HepG2 (cell line): ENCODE measurements around the gene CD276. TPM values are rescaled to one million over a fixed set of nuclear protein-coding genes. Genes with fewer than 3 reads are reported as not detected.

Experiments used
- ATAC-seq: fragments of 200-7000 bp; cut with Tn5 transposase; 3 replicates; pipeline ENCODE4 v1.9.1; 2020; ENCODE audit warnings: mild to moderate bottlenecking, moderate library complexity
- BruUV-seq: library from RNA; stranded (reverse); fragments of 400-500 nt; replicated peaks from 2 replicates; lab custom pipeline; 2021; lab: Mats Ljungman, UMichigan
- CTCF ChIA-PET: fragments of 300-600 bp; formaldehyde crosslinking; extraction: SDS; loops from one replicate; lab custom pipeline; 2021; ENCODE audit warnings: low total read pairs, inconsistent platforms, low intra/inter-chr PET ratio; lab: Yijun Ruan, JAX
- POLR2A ChIA-PET: fragments of 350-600 bp; sonication (Branson Sonifier 250); formaldehyde crosslinking; loops from one replicate; lab custom pipeline; 2020; ENCODE audit warnings: antibody characterized with exemption, inconsistent platforms; lab: Yijun Ruan, JAX
- DNase-seq: peaks from one replicate; pipeline ENCODE4 v3.0.0-alpha.2; 2015; ENCODE audit warnings: low spot score
- FAIRE-seq: peaks from 3 replicates; lab custom pipeline; 2011; peaks lifted over from hg19 to GRCh38; lab: Jason Lieb, UNC
- H2AFZ ChIP-seq: one replicate; pipeline ENCODE4 v1.6.1; 2011; ENCODE audit warnings: low read length, inconsistent platforms
- H3K27ac ChIP-seq: fragments of 300-600 bp; 3 replicates; pipeline ENCODE4 v1.8.0; 2011; ENCODE audit warnings: mixed run types, mild to moderate bottlenecking, mixed read lengths, low read length, inconsistent platforms; ENCODE audit not compliant: insufficient read depth; ENCODE audit errors: extremely low read length
- H3K27me3 ChIP-seq, 2 experiments: fragments of 200-600 bp in 1 of 2; 2 replicates in 1 of 2; 3 replicates in 1 of 2; pipeline versions ENCODE4 v1.6.0 to v1.8.0; 2011; ENCODE audit warnings: low read length in 2 of 2, mild to moderate bottlenecking in 2 of 2, moderate library complexity in 2 of 2, inconsistent platforms in 1 of 2; ENCODE audit not compliant: insufficient read depth in 2 of 2, control insufficient read depth in 1 of 2
- H3K36me3 ChIP-seq, 2 experiments: fragments of 200-600 bp in 1 of 2; replicated peaks in 1 of 2; 2 replicates in 1 of 2; 3 replicates in 1 of 2; pipeline versions ENCODE4 v1.5.1 to v1.8.0; 2011; ENCODE audit warnings: low read length in 2 of 2, inconsistent platforms in 1 of 2; ENCODE audit not compliant: insufficient read depth in 2 of 2, control insufficient read depth in 1 of 2
- H3K4me1 ChIP-seq: 2 replicates; pipeline ENCODE4 v1.5.1; 2012; ENCODE audit warnings: low read length, inconsistent platforms; ENCODE audit not compliant: insufficient read depth
- H3K4me2 ChIP-seq: 2 replicates; pipeline ENCODE4 v1.6.0; 2011; ENCODE audit warnings: low read depth, low read length, inconsistent platforms
- H3K4me3 ChIP-seq, 3 experiments: fragments of 200-600 bp in 1 of 3; sonication (generic), shearing (Covaris generic) in 1 of 3; replicated peaks in 1 of 3; 2 replicates each; pipeline ENCODE4 v1.5.1; 2011 to 2016; ENCODE audit warnings: low read length in 3 of 3, inconsistent platforms in 2 of 3, low read depth in 2 of 3, mild to moderate bottlenecking in 2 of 3, control low read depth in 1 of 3, mixed read lengths in 1 of 3; ENCODE audit not compliant: insufficient read depth in 1 of 3
- H3K79me2 ChIP-seq: one replicate; pipeline ENCODE4 v1.6.1; 2011; ENCODE audit warnings: low read length, inconsistent platforms; ENCODE audit not compliant: insufficient read depth
- H3K9ac ChIP-seq: 2 replicates; pipeline ENCODE4 v1.6.0; 2011; ENCODE audit warnings: mild to moderate bottlenecking, low read depth, low read length, inconsistent platforms; ENCODE audit not compliant: insufficient read depth
- H3K9me3 ChIP-seq: 2 replicates; pipeline ENCODE4 v1.5.1; 2012; ENCODE audit warnings: mild to moderate bottlenecking, low read length
- H4K20me1 ChIP-seq: 2 replicates; pipeline ENCODE4 v1.6.0; 2011; ENCODE audit warnings: inconsistent platforms, mild to moderate bottlenecking, low read length, moderate library complexity; ENCODE audit not compliant: insufficient read depth
- ATF3 ChIP-seq: sonication (generic); formaldehyde crosslinking; IDR thresholded peaks from 2 replicates; pipeline ENCODE4 v1.4.0; 2020; ENCODE audit warnings: missing genetic modification reagents
- E2F2 ChIP-seq: sonication (generic); formaldehyde crosslinking; IDR thresholded peaks from 2 replicates; pipeline ENCODE4 v1.4.0; 2020; ENCODE audit warnings: missing genetic modification reagents, borderline replicate concordance
- HMG20A ChIP-seq: IDR thresholded peaks from 2 replicates; pipeline ENCODE4 v1.6.1; 2016; ENCODE audit warnings: borderline replicate concordance
- MEF2D ChIP-seq: sonication (generic); formaldehyde crosslinking; IDR thresholded peaks from 2 replicates; pipeline ENCODE4 v1.5.1; 2020; ENCODE audit warnings: mild to moderate bottlenecking, missing genetic modification reagents
- PCBP2 ChIP-seq: fragments of 200-400 bp; formaldehyde crosslinking; optimal IDR thresholded peaks from 2 replicates; pipeline ENCODE3; 2018; ENCODE audit warnings: low read length, low read depth; ENCODE audit not compliant: poor library complexity, severe bottlenecking
- SALL2 ChIP-seq: sonication (generic); formaldehyde crosslinking; IDR thresholded peaks from 2 replicates; pipeline ENCODE4 v1.8.1; 2023; ENCODE audit warnings: mild to moderate bottlenecking, missing genetic modification reagents, inconsistent platforms
- UBTF ChIP-seq: sonication (generic); formaldehyde crosslinking; IDR thresholded peaks from 2 replicates; pipeline ENCODE4 v1.4.0; 2020; ENCODE audit warnings: mild to moderate bottlenecking, missing genetic modification reagents
- ZFP82 ChIP-seq: sonication (generic); formaldehyde crosslinking; IDR thresholded peaks from 2 replicates; pipeline ENCODE4 v1.5.1; 2020; ENCODE audit warnings: mild to moderate bottlenecking, missing genetic modification reagents, borderline replicate concordance
- ZFP91 ChIP-seq: sonication (generic); formaldehyde crosslinking; IDR thresholded peaks from 2 replicates; pipeline ENCODE4 v1.9.0; 2022; ENCODE audit warnings: missing genetic modification reagents, mild to moderate bottlenecking, borderline replicate concordance
- ZSCAN25 ChIP-seq: sonication (generic); formaldehyde crosslinking; IDR thresholded peaks from 2 replicates; pipeline ENCODE4 v1.8.0; 2022; ENCODE audit warnings: mild to moderate bottlenecking, missing genetic modification reagents
- WGBS: methylation state at CpG from one replicate; pipeline ENCODE4 v1.1.6; 2017; ENCODE audit warnings: low lambda C conversion rate; 5-methylcytosine and 5-hydroxymethylcytosine counted together
- in situ Hi-C: cut with HindIII; loops from 2 replicates; pipeline ENCODE4 v1.10.0; 2017; ENCODE audit warnings: low pct_unique_long_range_greater_than_20kb; ENCODE audit not compliant: extremely low pct_ligation_motif_present
- intact Hi-C: fragments of 100-400 bp; cut with micrococcal nuclease; formaldehyde crosslinking; loops from one replicate; pipeline ENCODE4 v1.10.0; 2022; ENCODE audit not compliant: unreplicated experiment
- polyA plus RNA-seq, 8 experiments: library from polyadenylated mRNA; depleted of rRNA in 3 of 8; stranded (reverse) in 7 of 8; unstranded in 1 of 8; fragments of >200 nt; fragmentation: Illumina TruSeq in 4 of 8; extraction: Trizol in 4 of 8; gene quantifications; 2 replicates each; pipeline versions ENCODE4 v1.2.1 to v1.2.3, GENCODE V29; 2011 to 2016; ENCODE audit warnings: low read depth in 4 of 8, missing spikeins in 1 of 8, mixed read lengths in 1 of 8; ENCODE audit not compliant: insufficient read depth in 1 of 8
- total RNA-seq, 5 experiments: library from RNA; depleted of rRNA; stranded (reverse); fragments of >200 nt; fragmentation: Illumina TruSeq; extraction: Trizol; gene quantifications; 2 replicates each; pipeline ENCODE4 v1.2.3, GENCODE V29; 2016; ENCODE audit warnings: low read depth in 1 of 5

The CD276 gene
- total and polyA plus RNA-seq, 2 of the 13 experiments (the other 11 are each of a cell fraction or from before 2014, with no cell fraction given): 24.6 to 55.2 TPM

GRCh38 chr15:73752806-73753193 is 68.6 kb downstream of the CD276 start:
- Histone ChIP-seq H3K27me3 (peaks cover 8 to 47% of the 10 kb centered on the region in 2 experiments; a peak in 4 of 5 replicates), H2AFZ (no peak overlapping the region), H3K79me2 (no peaks in the 10 kb centered on the region), H3K27ac (no peak overlapping the region), H3K36me3 (no peaks in the 10 kb centered on the region), H3K9me3 (no peaks in the 10 kb centered on the region), H3K4me3 (peak overlapping the region in 2 of 3 experiments; percentile 34 to 50; a peak in 3 of 6 replicates), H3K9ac (no peak overlapping the region), H3K4me2 (peak overlapping the region; percentile 45; the same call in 1 of the 2 replicates), H3K4me1 (no peaks in the 10 kb centered on the region), H4K20me1 (no peaks in the 10 kb centered on the region)
- in situ Hi-C loops: no loop called here
- ChIA-PET POLR2A (no interaction called here), CTCF (no interaction called here)
- intact Hi-C loops: no loop called here
- WGBS: 7% methylated on average over 10 of the region's 56 CpGs
- FAIRE-seq (no peak), DNase-seq (no peak), ATAC-seq (peak; percentile 47)
- no TSS peak for BruUV-seq
- no peak for TF ChIP-seq HMG20A
- peak; percentile 17; the same call in 1 of the 2 replicates for TF ChIP-seq UBTF (CRISPR knock-in tag)

- Histone ChIP-seq H3K79me2 (no peaks in the 10 kb centered on the region), H3K4me3 (peak within 1 kb of the TSS; percentile 14 to 50 (median 34); a peak in 3 of 6 replicates), H3K9me3 (no peaks in the 10 kb centered on the region), H3K4me1 (no peaks in the 10 kb centered on the region), H3K27me3 (peaks cover 8 to 50% of the 10 kb centered on the region in 2 experiments; a peak in 4 of 5 replicates), H2AFZ (no peak within 1 kb of the TSS), H4K20me1 (no peaks in the 10 kb centered on the region), H3K4me2 (peak within 1 kb of the TSS; percentile 45; the same call in 1 of the 2 replicates), H3K27ac (no peak within 1 kb of the TSS), H3K36me3 (no peaks in the 10 kb centered on the region), H3K9ac (no peak within 1 kb of the TSS)
- BruUV-seq: no TSS peak
- ChIA-PET POLR2A (no interaction called here), CTCF (no interaction called here)
- no peak for FAIRE-seq
- no peak for DNase-seq
- ATAC-seq: peak; percentile 12; the same call in 2 of the 3 replicates
- 29% methylated on average over 9 of the region's 44 CpGs for WGBS
- intact Hi-C loops: no loop called here
- in situ Hi-C loops: no loop called here
- no peak for TF ChIP-seq ZFP82 (CRISPR knock-in tag)
- no peak for TF ChIP-seq ZSCAN25 (CRISPR knock-in tag)
- no peak for TF ChIP-seq E2F2 (CRISPR knock-in tag)
- TF ChIP-seq ATF3 (CRISPR knock-in tag): no peak
- TF ChIP-seq PCBP2: no peak
- TF ChIP-seq SALL2 (CRISPR knock-in tag): no peak
- no peak for TF ChIP-seq MEF2D (CRISPR knock-in tag)
- TF ChIP-seq ZFP91: peak; percentile 66
Measured at GRCh38 chr15:73753250-73754130, 69.3 kb downstream of the CD276 start, which contains the start of gene INSYN1. INSYN1 (minus strand) TSS chr15:73753351; CDS start chr15:73751130, 2,221 bp downstream.
